ENCODE data around the gene AGPAT3. TPM values are rescaled to one million over a fixed set of nuclear protein-coding genes. Genes with fewer than 3 reads are reported as not detected.
A peak's percentile ranks its signal among the peaks of the same experiment; 100 is the strongest.

Gene AGPAT3
- total RNA-seq, 2 donors from 2014 or later = 31.3 to 53.5 TPM

GRCh38 chr21:43937891-43938309, 72.9 kb downstream of the AGPAT3 start:
- H3K27me3 ChIP-seq (replicated peaks; ENCODE audit: insufficient read depth) = no peaks in the 10 kb centered on the region
- H3K27ac ChIP-seq = no peak overlapping the region
- no peak overlapping the region for H3K4me3 ChIP-seq
- 95% methylated on average over 6 of the region's 6 CpGs for WGBS
- no peaks in the 10 kb centered on the region for H3K36me3 ChIP-seq
- TF ChIP-seq POLR2A (IDR thresholded peaks at IDR 0.05) (no peak), POLR2AphosphoS5 (IDR thresholded peaks at IDR 0.05) (no peak)
- TF ChIP-seq, protein P1, sequence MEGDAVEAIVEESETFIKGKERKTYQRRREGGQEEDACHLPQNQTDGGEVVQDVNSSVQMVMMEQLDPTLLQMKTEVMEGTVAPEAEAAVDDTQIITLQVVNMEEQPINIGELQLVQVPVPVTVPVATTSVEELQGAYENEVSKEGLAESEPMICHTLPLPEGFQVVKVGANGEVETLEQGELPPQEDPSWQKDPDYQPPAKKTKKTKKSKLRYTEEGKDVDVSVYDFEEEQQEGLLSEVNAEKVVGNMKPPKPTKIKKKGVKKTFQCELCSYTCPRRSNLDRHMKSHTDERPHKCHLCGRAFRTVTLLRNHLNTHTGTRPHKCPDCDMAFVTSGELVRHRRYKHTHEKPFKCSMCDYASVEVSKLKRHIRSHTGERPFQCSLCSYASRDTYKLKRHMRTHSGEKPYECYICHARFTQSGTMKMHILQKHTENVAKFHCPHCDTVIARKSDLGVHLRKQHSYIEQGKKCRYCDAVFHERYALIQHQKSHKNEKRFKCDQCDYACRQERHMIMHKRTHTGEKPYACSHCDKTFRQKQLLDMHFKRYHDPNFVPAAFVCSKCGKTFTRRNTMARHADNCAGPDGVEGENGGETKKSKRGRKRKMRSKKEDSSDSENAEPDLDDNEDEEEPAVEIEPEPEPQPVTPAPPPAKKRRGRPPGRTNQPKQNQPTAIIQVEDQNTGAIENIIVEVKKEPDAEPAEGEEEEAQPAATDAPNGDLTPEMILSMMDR (IDR thresholded peaks at IDR 0.05) = no peak
- intact Hi-C loops (cut with DNase I) = loop anchor here (10.0 kb wide), 1 partner anchor 123 kb away; no protein-coding TSS in a partner anchor
- H3K4me1 ChIP-seq (replicated peaks) = peaks cover 17% of the 10 kb centered on the region
- H3K9me3 ChIP-seq = no peaks in the 10 kb centered on the region
- DNase-seq (ENCODE audit: low spot score) = no peak

DNA sequence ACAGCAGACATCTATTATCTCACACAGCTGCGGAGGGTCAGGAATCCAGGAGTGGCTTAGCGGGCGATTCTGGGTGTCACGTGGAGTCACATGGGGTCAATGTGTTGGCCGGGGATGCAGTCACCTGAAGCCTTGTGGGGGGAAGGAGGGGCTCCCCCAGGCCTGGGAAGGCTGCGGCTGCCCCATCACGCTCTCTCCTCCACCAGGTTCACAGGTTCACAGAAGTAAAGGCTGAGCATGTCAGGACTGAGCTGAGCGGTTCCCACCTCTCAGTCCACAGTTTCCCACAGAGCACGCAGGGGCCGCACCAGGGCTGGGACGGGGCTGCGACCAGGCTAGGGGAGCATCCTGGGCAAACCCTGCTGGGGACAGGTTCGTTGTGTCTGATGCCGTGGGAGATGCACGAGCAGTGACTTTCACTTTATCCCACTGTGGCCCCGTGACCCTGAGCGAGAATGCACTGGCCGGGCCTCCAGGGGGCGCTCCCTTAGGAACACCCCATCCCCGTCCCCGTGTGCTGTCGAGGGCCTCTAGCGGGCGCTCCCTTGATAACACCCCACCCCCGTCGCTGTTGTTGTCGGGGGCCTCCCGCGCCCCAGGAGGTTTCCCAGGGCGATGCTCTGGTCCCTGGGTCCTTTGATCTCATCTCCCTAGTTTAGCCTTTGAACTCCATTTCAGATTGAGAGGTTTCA, 73.9 kb downstream of the AGPAT3 start:
- Histone ChIP-seq H3K27me3 (replicated peaks; ENCODE audit: insufficient read depth) (no peaks in the 10 kb centered on the region), H3K4me1 (replicated peaks) (peaks cover 17% of the 10 kb centered on the region), H3K4me3 (no peak overlapping the region), H3K36me3 (no peaks in the 10 kb centered on the region), H3K9me3 (no peaks in the 10 kb centered on the region), H3K27ac (no peak overlapping the region)
- DNase-seq (ENCODE audit: low spot score) = peak; percentile 51
- WGBS = 30% methylated on average over 25 of the region's 30 CpGs
- intact Hi-C loops (cut with DNase I) = loop anchor here (10.0 kb wide), 1 partner anchor 124 kb away; no protein-coding TSS in a partner anchor
- no peak for TF ChIP-seq POLR2A (IDR thresholded peaks at IDR 0.05)
- TF ChIP-seq POLR2AphosphoS5 (IDR thresholded peaks at IDR 0.05) = peak; percentile 9
- TF ChIP-seq, protein P1 (IDR thresholded peaks at IDR 0.05) = peak; percentile 35 to 87 (median 82)

DNA sequence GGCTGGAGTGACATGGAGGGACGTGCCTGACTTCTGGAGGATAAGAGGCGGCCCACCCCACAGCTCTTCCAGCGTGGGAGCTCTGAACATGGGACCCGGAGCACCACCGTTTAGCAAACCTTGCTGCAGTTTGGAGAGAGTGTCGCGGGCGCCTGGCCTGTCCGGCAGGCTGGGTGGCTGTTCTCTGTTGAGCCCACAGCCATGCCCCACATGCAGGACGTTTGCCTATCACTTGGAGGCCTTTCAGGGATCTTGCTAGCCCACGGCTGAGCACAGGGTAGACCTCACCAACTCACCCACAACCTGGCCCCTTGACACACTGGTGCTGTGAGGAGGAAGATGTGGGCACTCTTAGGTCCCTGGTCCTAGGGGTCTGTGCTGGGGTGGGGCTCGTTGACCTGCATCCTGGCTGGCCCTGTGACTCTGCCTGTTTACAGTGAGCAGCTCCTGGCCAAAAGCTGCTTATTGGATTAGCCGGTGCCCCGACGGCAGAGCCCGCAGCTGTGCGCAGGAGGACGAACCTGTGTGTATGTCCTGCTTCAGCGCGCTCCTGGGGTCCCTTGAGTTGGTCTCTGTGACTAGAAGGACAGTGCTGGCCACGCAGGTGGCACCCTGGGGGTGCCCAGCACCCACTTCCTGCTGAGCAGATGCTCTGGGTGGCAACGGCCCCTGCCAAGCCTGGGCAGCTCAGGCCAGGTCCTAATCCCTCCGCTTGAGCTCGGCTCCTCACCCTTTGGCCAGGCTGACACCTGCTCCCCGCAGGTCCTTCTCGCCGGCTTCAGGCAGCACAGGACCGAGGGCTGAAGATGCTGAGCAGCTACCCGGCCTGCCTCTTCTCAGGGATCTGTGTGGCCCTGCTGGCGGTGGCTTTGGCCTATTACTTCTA, 74.7 kb downstream of the AGPAT3 start:
- TF ChIP-seq POLR2AphosphoS5 (IDR thresholded peaks at IDR 0.05) (no peak), POLR2A (IDR thresholded peaks at IDR 0.05) (no peak)
- TF ChIP-seq, protein P1 (IDR thresholded peaks at IDR 0.05) = no peak
- 79% methylated on average over 28 of the region's 30 CpGs for WGBS
- no peaks in the 10 kb centered on the region for H3K27me3 ChIP-seq (replicated peaks; ENCODE audit: insufficient read depth)
- DNase-seq (ENCODE audit: low spot score) = no peak
- H3K36me3 ChIP-seq = no peaks in the 10 kb centered on the region
- H3K4me1 ChIP-seq (replicated peaks) = peaks cover 17% of the 10 kb centered on the region
- no peak overlapping the region for H3K27ac ChIP-seq
- intact Hi-C loops (cut with DNase I) = loop anchor here (10.0 kb wide), 1 partner anchor 125 kb away; no protein-coding TSS in a partner anchor
- H3K9me3 ChIP-seq = no peaks in the 10 kb centered on the region
- no peak overlapping the region for H3K4me3 ChIP-seq

DNA sequence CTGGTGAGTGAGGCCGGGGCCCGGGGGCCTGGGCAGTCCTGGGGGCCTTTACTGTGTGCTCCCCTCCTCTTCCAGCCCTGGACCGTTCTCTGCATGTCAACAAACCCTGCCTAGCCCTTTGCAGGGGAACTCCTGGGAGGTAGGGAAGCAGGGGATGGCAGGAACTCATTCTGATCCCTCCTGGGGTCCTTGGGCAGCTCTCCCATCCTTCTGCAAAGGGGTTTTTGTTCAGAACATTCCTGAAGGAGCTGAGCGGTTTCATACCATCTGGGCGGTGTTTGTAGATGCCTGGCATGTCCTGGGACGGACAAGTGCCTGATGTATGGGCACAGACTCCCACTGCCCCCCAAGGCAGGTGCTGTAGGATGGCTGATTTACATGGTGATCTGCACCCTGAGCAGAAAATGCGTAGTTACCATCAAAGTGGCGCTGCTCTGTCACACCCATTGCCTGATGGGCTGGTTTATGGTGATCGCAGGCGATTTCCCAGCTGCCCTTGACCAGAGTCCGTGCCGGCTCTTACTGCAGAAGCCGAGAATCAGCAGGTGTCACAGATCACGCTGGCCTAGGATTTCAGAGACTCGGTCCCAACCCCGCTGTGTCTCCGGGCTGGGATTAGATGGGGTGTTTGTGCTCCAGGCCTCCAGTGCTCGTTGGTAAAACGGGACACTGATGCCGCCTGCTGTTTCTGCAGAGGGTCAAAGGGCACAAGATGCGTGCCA, 75.5 kb downstream of the AGPAT3 start:
- 87% methylated on average over 21 of the region's 21 CpGs for WGBS

More for the DNA sequence above, 75.5 kb downstream of the AGPAT3 start:
- Histone ChIP-seq H3K27ac (no peak overlapping the region), H3K9me3 (no peaks in the 10 kb centered on the region), H3K36me3 (no peaks in the 10 kb centered on the region), H3K4me1 (replicated peaks) (peaks cover 15% of the 10 kb centered on the region), H3K4me3 (no peak overlapping the region), H3K27me3 (replicated peaks; ENCODE audit: insufficient read depth) (no peaks in the 10 kb centered on the region)
- intact Hi-C loops (cut with DNase I) = no loop called here
- TF ChIP-seq, protein P1 (IDR thresholded peaks at IDR 0.05) = no peak
- TF ChIP-seq POLR2AphosphoS5 (IDR thresholded peaks at IDR 0.05) = no peak
- TF ChIP-seq POLR2A (IDR thresholded peaks at IDR 0.05) = no peak
- no peak for DNase-seq (ENCODE audit: low spot score)

All from prostate gland (tissue), 2 donors.